Measurements from ENCODE around the gene SERPINA1.

The SERPINA1 gene

GRCh38 chr14:94345344-94346064 is 42.9 kb downstream of the SERPINA1 start:
- DNase-seq: no peak

- no peak for DNase-seq
These were observed 44.0 kb downstream of the SERPINA1 start for GRCh38 chr14:94344389-94344788.

- no peak for DNase-seq
These were observed 45.0 kb downstream of the SERPINA1 start for GRCh38 chr14:94343238-94344005.

GRCh38 chr14:94342334-94342934 is 46.0 kb downstream of the SERPINA1 start:
- peak; percentile 57 for DNase-seq

- no peak for DNase-seq
These were observed 46.6 kb downstream of the SERPINA1 start for GRCh38 chr14:94341656-94342333.

- no peak for DNase-seq
These were observed 47.9 kb downstream of the SERPINA1 start for GRCh38 chr14:94340533-94340932.

- no peak for DNase-seq
These were observed 50.4 kb downstream of the SERPINA1 start for GRCh38 chr14:94338023-94338422.

- DNase-seq: no peak
These were observed 51.1 kb downstream of the SERPINA1 start for GRCh38 chr14:94337274-94337673.

- no peak for DNase-seq
These were observed 53.5 kb downstream of the SERPINA1 start for GRCh38 chr14:94334872-94335271.

- DNase-seq: no peak
These were observed 55.8 kb downstream of the SERPINA1 start for GRCh38 chr14:94332587-94332986.

- no peak for DNase-seq
These were observed 56.3 kb downstream of the SERPINA1 start for GRCh38 chr14:94332063-94332583.

- no peak for DNase-seq
These were observed 56.9 kb downstream of the SERPINA1 start for GRCh38 chr14:94331462-94331861.

- DNase-seq: no peak
These were observed 57.5 kb downstream of the SERPINA1 start for GRCh38 chr14:94330857-94331256.

- DNase-seq: no peak
These were observed 58.0 kb downstream of the SERPINA1 start for GRCh38 chr14:94330432-94330831.

- DNase-seq: no peak
These were observed 58.5 kb downstream of the SERPINA1 start for GRCh38 chr14:94329857-94330256.

- DNase-seq: no peak
These were observed 60.2 kb downstream of the SERPINA1 start for GRCh38 chr14:94328196-94328595.
